WTC11 (cell line): Measurements from ENCODE around the gene CAPZA3. TPM values are rescaled to one million over a fixed set of nuclear protein-coding genes. Genes with fewer than 3 reads are reported as not detected.
"Not testable (repeated sequence)": the region's sequence is repeated elsewhere in the genome, so short reads cannot be mapped to it uniquely, and the experiment has no call there.

Source experiments
- ATAC-seq: fragments of 200-7000 bp; cut with Tn5 transposase; 2 replicates; pipeline ENCODE4 v1.10.0; 2021; ENCODE audit warnings: mild to moderate bottlenecking, moderate library complexity
- CTCF ChIA-PET: fragments of 300-600 bp; sonication (Branson Sonifier 250); formaldehyde crosslinking; loops from one replicate; lab custom pipeline; 2021; ENCODE audit warnings: antibody characterized with exemption; lab: Charles Lee
- POLR2A ChIA-PET: fragments of 350-600 bp; sonication (Branson Sonifier 250); formaldehyde crosslinking; loops from one replicate; lab custom pipeline; 2021; ENCODE audit warnings: antibody characterized with exemption; lab: Charles Lee
- DNase-seq: peaks from one replicate; pipeline ENCODE4 v3.0.0; 2021; ENCODE audit warnings: low spot score
- H3K27ac Mint-ChIP-seq: 2 replicates; pipeline ENCODE4 v1.8.0; 2021; ENCODE audit warnings: mixed read lengths
- H3K27me3 Mint-ChIP-seq: 2 replicates; pipeline ENCODE4 v1.8.0; 2021; ENCODE audit warnings: low read depth, mild to moderate bottlenecking, moderate library complexity, mixed read lengths
- H3K36me3 Mint-ChIP-seq: 2 replicates; pipeline ENCODE4 v1.8.0; 2021; ENCODE audit warnings: mixed read lengths
- H3K4me1 Mint-ChIP-seq: 2 replicates; pipeline ENCODE4 v1.8.0; 2022; ENCODE audit warnings: mixed read lengths
- H3K4me3 Mint-ChIP-seq: 2 replicates; pipeline ENCODE4 v1.8.0; 2021; ENCODE audit warnings: mild to moderate bottlenecking, moderate library complexity, mixed read lengths
- H3K9me3 Mint-ChIP-seq: 2 replicates; pipeline ENCODE4 v1.8.0; 2021; ENCODE audit warnings: mixed read lengths
- ARID4B ChIP-seq: sonication (generic); formaldehyde crosslinking; IDR thresholded peaks from 2 replicates; pipeline ENCODE4 v1.8.0; 2023; ENCODE audit warnings: missing genetic modification reagents, mild to moderate bottlenecking, borderline replicate concordance
- CREB1 ChIP-seq: sonication (generic); formaldehyde crosslinking; IDR thresholded peaks from 2 replicates; pipeline ENCODE4 v1.8.0; 2023; ENCODE audit warnings: mild to moderate bottlenecking, missing genetic modification reagents
- EMX1 ChIP-seq: fragments of 250-450 bp; sonication (Bioruptor Pico); IDR thresholded peaks from 2 replicates; pipeline ENCODE4 v1.8.0; 2021; ENCODE audit warnings: mild to moderate bottlenecking
- FOXP4 ChIP-seq: sonication (generic); formaldehyde crosslinking; IDR thresholded peaks from 2 replicates; pipeline ENCODE4 v1.8.0; 2022; ENCODE audit warnings: mild to moderate bottlenecking, missing genetic modification reagents
- HMGA2 ChIP-seq: fragments of 250-450 bp; sonication (Bioruptor Pico); IDR thresholded peaks from 2 replicates; pipeline ENCODE4 v1.4.0; 2021; ENCODE audit warnings: mild to moderate bottlenecking, moderate library complexity
- JUN ChIP-seq: sonication (generic); formaldehyde crosslinking; IDR thresholded peaks from 2 replicates; pipeline ENCODE4 v1.8.0; 2023; ENCODE audit warnings: mild to moderate bottlenecking, missing genetic modification reagents
- MAX ChIP-seq: sonication (generic); formaldehyde crosslinking; IDR thresholded peaks from 2 replicates; pipeline ENCODE4 v1.8.0; 2022; ENCODE audit warnings: mild to moderate bottlenecking, missing genetic modification reagents
- MXD4 ChIP-seq: fragments of 250-450 bp; sonication (Bioruptor Pico); IDR thresholded peaks from 2 replicates; pipeline ENCODE4 v1.8.0; 2021; ENCODE audit warnings: mild to moderate bottlenecking, moderate library complexity, borderline replicate concordance
- OVOL2 ChIP-seq: fragments of 250-450 bp; sonication (Bioruptor Pico); IDR thresholded peaks from 2 replicates; pipeline ENCODE4 v1.9.0; 2021; ENCODE audit warnings: mild to moderate bottlenecking, borderline replicate concordance
- SOX15 ChIP-seq: fragments of 250-450 bp; sonication (Bioruptor Pico); IDR thresholded peaks from 2 replicates; pipeline ENCODE4 v1.9.0; 2021; ENCODE audit warnings: mild to moderate bottlenecking
- TP53 ChIP-seq: sonication (generic); formaldehyde crosslinking; IDR thresholded peaks from 2 replicates; pipeline ENCODE4 v1.8.1; 2023; ENCODE audit warnings: mild to moderate bottlenecking, missing genetic modification reagents
- ZNF396 ChIP-seq: fragments of 250-450 bp; sonication (Bioruptor Pico); IDR thresholded peaks from 2 replicates; pipeline ENCODE4 v1.8.0; 2021; ENCODE audit warnings: mild to moderate bottlenecking, moderate library complexity, borderline replicate concordance
- total RNA-seq: library from RNA; stranded (reverse); gene quantifications from 3 replicates; pipeline ENCODE4 v1.2.3, GENCODE V29; 2021
- TF ChIP-seq, protein P1 (sequence below): sonication (generic); formaldehyde crosslinking; IDR thresholded peaks from 2 replicates; pipeline ENCODE4 v1.8.1; 2023; ENCODE audit warnings: mild to moderate bottlenecking, missing genetic modification reagents, borderline replicate concordance
- TF ChIP-seq, protein P2 (sequence below): fragments of 250-450 bp; sonication (Bioruptor Pico); IDR thresholded peaks from 2 replicates; pipeline ENCODE4 v1.9.0; 2021; ENCODE audit warnings: mild to moderate bottlenecking

Gene CAPZA3
- total RNA-seq, 1 experiment from 2014 or later = not detected

- TF ChIP-seq FOXP4 (no peak), CREB1 (CRISPR knock-in tag) (no peak), ARID4B (CRISPR knock-in tag) (no peak)
These were observed 47.3 kb upstream of the CAPZA3 start (continued) for GRCh38 chr12:18690653-18691052.

DNA sequence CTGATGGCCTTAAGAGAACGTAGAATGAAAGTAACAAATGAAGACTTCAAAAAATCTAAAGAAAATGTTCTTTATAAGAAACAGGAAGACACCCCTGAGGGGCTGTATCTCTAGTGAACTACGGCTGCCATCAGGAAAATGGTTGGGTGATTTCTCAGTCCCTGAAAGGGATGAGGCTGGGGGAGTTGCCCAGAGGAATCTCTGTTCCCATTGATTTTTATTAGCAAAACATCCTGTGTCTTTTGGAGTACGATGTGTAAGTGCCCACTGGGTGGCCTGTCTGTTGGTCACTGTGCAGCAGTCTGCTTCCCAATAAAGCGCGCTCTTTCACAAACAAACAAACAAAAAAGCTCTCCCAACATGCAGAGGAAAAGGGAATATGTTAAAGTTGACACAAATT lies 43.9 kb upstream of the CAPZA3 start:
- ATAC-seq, H3K4me3 Mint-ChIP-seq, H3K27ac Mint-ChIP-seq, H3K36me3 Mint-ChIP-seq, POLR2A ChIA-PET, CTCF ChIA-PET, H3K4me1 Mint-ChIP-seq, H3K27me3 Mint-ChIP-seq, H3K9me3 Mint-ChIP-seq, DNase-seq: not testable (repeated sequence)

DNA sequence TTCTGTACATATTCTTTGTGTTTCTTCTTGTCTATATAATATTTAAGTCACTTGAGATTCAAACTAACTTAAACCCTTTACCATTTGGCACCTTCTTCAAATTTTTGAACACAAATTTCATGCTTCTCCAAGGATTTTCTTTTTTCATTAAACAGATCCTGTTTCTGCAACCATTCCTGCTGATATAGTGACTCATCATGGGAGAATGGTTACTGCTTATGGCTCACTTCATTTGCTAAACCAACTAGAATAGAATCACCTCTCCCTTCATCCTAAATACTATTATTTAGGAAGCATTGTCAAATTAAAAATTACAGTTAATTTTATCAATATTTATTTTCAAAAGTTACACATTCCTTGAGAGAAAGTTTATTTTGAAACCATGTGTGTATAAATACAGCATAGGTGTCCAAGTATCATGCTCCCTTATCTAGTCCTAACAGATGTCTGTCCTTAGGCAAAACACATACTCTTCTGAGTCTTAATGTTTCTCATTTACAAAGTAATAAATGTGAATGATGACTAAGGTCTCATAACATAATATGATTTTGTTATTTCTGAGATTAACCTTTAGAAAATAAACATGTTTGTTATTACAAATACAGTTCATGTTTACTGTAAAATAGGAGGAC lies 40.8 kb upstream of the CAPZA3 start:
- ChIA-PET POLR2A (no interaction called here), CTCF (no interaction called here)
- no peak for ATAC-seq
- TF ChIP-seq JUN (no peak), FOXP4 (no peak), HMGA2 (CRISPR knock-in tag) (no peak), MXD4 (no peak), ZNF396 (no peak), MAX (CRISPR knock-in tag) (no peak), SOX15 (no peak), TP53 (CRISPR knock-in tag) (no peak), EMX1 (no peak), OVOL2 (CRISPR knock-in tag) (no peak)
- TF ChIP-seq, protein P1, sequence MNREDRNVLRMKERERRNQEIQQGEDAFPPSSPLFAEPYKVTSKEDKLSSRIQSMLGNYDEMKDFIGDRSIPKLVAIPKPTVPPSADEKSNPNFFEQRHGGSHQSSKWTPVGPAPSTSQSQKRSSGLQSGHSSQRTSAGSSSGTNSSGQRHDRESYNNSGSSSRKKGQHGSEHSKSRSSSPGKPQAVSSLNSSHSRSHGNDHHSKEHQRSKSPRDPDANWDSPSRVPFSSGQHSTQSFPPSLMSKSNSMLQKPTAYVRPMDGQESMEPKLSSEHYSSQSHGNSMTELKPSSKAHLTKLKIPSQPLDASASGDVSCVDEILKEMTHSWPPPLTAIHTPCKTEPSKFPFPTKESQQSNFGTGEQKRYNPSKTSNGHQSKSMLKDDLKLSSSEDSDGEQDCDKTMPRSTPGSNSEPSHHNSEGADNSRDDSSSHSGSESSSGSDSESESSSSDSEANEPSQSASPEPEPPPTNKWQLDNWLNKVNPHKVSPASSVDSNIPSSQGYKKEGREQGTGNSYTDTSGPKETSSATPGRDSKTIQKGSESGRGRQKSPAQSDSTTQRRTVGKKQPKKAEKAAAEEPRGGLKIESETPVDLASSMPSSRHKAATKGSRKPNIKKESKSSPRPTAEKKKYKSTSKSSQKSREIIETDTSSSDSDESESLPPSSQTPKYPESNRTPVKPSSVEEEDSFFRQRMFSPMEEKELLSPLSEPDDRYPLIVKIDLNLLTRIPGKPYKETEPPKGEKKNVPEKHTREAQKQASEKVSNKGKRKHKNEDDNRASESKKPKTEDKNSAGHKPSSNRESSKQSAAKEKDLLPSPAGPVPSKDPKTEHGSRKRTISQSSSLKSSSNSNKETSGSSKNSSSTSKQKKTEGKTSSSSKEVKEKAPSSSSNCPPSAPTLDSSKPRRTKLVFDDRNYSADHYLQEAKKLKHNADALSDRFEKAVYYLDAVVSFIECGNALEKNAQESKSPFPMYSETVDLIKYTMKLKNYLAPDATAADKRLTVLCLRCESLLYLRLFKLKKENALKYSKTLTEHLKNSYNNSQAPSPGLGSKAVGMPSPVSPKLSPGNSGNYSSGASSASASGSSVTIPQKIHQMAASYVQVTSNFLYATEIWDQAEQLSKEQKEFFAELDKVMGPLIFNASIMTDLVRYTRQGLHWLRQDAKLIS (CRISPR knock-in tag) = no peak
- TF ChIP-seq, protein P2, sequence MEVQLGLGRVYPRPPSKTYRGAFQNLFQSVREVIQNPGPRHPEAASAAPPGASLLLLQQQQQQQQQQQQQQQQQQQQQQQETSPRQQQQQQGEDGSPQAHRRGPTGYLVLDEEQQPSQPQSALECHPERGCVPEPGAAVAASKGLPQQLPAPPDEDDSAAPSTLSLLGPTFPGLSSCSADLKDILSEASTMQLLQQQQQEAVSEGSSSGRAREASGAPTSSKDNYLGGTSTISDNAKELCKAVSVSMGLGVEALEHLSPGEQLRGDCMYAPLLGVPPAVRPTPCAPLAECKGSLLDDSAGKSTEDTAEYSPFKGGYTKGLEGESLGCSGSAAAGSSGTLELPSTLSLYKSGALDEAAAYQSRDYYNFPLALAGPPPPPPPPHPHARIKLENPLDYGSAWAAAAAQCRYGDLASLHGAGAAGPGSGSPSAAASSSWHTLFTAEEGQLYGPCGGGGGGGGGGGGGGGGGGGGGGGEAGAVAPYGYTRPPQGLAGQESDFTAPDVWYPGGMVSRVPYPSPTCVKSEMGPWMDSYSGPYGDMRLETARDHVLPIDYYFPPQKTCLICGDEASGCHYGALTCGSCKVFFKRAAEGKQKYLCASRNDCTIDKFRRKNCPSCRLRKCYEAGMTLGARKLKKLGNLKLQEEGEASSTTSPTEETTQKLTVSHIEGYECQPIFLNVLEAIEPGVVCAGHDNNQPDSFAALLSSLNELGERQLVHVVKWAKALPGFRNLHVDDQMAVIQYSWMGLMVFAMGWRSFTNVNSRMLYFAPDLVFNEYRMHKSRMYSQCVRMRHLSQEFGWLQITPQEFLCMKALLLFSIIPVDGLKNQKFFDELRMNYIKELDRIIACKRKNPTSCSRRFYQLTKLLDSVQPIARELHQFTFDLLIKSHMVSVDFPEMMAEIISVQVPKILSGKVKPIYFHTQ (CRISPR knock-in tag) = no peak
- no peak for DNase-seq
- H3K9me3 Mint-ChIP-seq = peaks cover 7% of the 10 kb centered on the region
- H3K36me3 Mint-ChIP-seq = no peaks in the 10 kb centered on the region
- H3K27me3 Mint-ChIP-seq = no peaks in the 10 kb centered on the region
- no peaks in the 10 kb centered on the region for H3K4me1 Mint-ChIP-seq
- no peak overlapping the region for H3K4me3 Mint-ChIP-seq
- no peak overlapping the region for H3K27ac Mint-ChIP-seq
